Dermis microvascular lymphatic vessel endothelial cell (primary cell): ENCODE results near the gene ETV5. TPM values are rescaled to one million over a fixed set of nuclear protein-coding genes. Genes with fewer than 3 reads are reported as not detected.
A peak's percentile ranks its signal among the peaks of the same experiment; 100 is the strongest.
"Not testable (repeated sequence)": the region's sequence is repeated elsewhere in the genome, so short reads cannot be mapped to it uniquely, and the experiment has no call there.

Source experiments
- DNase-seq, 2 donors: peaks; one replicate each; pipeline versions ENCODE4 v3.0.0 to v3.0.0-alpha.2; 2010; ENCODE audit warnings: low read depth in 2 of 2
- total RNA-seq: library from RNA; depleted of rRNA; stranded (reverse); fragments of >200 nt; gene quantifications from 2 replicates; pipeline ENCODE4 v1.2.1, GENCODE V29; 2014

The ETV5 gene
- total RNA-seq, 1 donor from 2014 or later, result 28.5 TPM

DNA sequence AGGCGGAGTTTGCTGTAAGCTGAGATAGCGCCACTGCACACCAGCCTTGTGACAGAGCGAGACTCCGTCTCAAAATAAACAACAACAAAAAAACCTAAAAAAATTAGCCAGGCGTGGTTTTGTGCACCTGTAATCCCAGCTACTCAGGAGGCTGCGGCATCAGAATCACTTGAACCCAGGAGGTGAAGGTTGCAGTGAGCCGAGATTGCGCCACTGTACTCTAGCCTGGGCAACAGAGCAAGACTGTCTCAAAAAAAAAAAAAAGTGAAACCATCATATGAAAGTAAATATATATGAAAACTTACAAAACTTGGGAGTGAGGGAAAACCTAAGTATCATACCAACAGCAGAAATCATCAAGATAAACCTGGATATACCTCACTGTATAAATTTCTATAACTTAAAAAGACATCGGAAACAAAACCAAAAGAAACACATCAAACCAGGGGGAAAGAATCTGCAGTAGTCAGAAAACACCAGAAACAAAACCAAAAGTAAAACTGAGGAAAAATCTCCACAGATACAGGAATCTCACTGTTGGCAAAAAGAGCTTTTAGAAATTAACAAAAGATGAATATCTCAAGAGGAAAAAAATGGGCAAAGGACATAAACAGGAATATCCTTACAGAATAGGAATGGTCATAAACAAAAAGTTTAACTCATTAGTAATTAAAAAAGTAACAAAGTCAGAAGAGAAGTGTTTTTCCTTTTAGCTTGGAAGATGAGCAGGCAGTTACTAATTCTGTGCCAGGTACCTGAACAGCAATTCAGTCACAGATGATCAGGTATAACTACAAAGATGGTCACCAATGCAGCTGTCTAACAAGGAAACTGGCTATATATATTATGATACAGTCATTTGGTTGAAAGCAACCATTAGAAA lies 41.3 kb downstream of the ETV5 start:
- no peak for DNase-seq

DNA sequence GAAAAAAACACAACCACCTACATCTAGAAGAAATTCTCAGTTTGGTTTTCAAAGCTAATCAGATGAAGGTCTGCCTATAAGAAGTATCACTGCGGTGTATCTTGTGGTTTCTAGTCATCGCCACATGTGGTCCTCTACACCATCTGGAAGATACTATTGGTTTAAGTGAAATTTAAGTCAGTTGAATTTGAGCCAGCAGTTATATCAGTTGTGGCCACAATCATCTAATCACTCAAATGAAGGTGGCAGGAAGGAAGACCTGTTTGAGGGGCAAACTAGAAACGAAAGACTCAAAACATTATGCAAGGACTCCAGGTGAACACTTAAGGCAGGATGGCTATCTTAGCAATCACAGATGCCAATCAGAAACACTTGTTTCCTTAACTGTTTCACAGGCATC lies 48.7 kb downstream of the ETV5 start:
- no peak for DNase-seq

DNA sequence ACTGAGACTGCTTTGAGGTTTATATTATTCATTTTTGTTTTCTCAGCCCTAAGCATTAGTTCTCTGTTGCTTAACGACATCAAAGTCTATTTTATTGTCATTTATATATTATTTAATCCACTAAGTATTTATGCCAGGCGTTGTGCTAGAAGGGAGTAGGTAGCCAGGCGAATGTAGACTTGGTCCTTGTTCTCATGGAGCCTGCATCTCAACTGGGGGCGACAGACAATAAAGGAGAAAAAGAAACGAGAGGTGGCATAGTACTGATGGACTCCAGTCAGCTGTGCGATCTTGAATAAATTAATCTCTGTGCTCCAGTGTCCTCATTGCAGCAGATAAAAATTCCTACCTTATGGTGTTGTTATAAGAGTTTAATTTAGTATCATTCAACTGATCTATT lies 49.7 kb downstream of the ETV5 start:
- no peak for DNase-seq

DNA sequence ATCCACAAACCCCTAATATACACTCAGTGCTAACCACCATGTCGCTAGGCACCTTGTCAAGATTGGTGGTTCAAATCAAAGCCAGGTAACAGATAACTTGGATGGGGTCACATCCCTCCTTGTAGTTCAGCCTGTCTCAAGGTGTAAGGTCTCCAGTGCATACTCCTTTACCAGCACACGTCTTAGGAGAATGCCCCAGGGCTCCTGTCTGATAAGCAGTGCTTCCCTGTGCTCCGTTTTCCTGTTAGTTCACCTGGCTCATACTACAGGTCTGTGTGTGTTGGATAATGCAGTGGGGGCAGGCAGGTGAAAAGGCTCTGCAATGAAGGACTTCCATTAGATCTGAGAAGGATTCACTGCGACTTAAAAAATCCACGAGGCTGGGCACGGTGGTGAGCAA lies 50.7 kb downstream of the ETV5 start:
- DNase-seq, result no peak

GRCh38 chr3:186057594-186057993 lies 51.3 kb downstream of the ETV5 start:
- peak in 1 of 2 donors; percentile 5 for DNase-seq

- no peak for DNase-seq
These were observed 54.0 kb downstream of the ETV5 start for GRCh38 chr3:186054792-186055352.

DNA sequence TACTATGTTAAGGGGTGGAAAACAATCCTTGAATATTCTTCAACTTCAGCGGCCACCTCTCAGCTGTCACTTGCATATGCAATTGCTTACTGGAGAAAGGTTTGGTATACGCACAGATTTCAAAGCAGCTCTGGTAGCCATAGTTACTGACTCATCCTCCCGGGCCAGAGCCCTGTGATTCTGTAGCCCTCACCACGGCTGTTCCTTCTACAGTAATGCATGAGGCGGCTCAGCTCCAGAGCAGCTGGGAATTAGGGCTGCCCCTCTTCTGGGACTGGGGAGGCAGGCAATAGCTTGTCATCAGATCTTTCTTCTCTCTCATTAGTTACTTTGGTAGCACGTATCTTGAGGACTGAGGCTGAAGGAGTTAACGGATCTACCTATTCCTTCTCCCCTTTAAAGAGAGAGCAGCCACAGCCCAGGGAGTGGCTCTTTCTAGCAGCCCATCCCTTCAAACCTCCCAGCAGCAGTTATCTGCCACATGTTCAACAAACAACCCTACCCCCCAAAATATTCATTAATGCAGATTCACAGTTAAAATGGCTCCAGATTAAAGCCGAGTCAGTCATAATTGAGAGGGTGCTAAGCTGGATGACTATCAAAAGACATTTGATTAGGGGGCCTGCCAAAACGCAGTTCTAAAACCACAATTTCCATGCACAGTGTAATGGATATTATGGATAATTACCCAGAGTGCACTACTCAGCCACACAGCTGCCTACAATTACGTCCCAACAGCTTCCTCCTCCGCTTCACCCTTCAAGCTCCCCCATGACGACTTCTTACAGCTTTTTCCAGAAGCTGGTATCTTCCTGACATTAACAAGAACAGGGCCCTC lies 54.7 kb downstream of the ETV5 start:
- DNase-seq, result no peak

- DNase-seq, result no peak
These were observed 56.6 kb downstream of the ETV5 start for GRCh38 chr3:186052096-186052840.

DNA sequence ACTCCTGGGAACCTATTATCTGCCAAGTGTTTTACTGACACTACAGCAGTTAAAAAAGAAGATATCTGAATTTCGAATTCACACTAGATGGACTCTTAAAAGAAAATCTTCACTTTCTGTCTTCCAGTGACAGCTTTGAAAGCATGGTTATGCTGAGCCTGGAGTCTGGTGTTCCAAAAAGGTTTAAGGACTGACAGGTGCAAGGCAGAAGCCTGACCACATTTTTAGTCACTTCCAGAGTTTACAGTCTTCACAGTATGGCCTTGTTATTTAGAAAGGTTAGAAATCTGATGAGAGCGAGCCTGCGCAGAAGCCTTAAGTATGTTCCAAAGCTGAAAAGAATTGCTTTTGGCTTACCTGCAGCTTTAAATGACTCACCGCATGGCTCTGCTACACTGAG lies 59.9 kb downstream of the ETV5 start:
- no peak for DNase-seq

GRCh38 chr3:186048119-186048518 lies 60.8 kb downstream of the ETV5 start:
- DNase-seq, result no peak

- DNase-seq, result no peak
These were observed 62.1 kb downstream of the ETV5 start for GRCh38 chr3:186046838-186047237.

- DNase-seq, result peak in 1 of 2 donors; percentile 79
These were observed 63.9 kb downstream of the ETV5 start for GRCh38 chr3:186044968-186045367.

GRCh38 chr3:186044427-186044826 lies 64.5 kb downstream of the ETV5 start:
- no peak for DNase-seq

- no peak for DNase-seq
These were observed 66.2 kb downstream of the ETV5 start for GRCh38 chr3:186042521-186043202.

- no peak for DNase-seq
These were observed 66.9 kb downstream of the ETV5 start for GRCh38 chr3:186042036-186042435.

GRCh38 chr3:186038360-186038759 lies 70.5 kb downstream of the ETV5 start:
- no peak for DNase-seq

DNA sequence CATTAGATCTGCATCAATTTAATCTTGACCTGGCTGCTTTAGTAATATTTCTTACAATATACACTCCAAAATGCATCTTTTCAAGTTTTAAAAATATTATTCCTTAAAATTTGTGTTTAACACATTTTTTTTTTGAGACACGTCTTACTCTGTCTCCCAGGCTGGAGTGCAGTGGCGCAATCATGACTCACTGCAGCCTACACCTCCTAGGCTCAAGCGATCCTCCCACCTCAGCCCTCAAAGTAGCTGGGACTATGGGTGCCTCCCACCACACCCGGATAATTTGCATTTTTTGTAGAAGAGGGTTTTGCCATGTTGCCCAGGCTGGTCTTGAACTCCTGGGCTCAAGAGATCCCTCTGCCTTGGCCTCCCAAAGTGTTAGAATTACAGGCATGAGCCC lies 73.6 kb downstream of the ETV5 start:
- no peak for DNase-seq

- no peak for DNase-seq
These were observed 76.6 kb downstream of the ETV5 start for GRCh38 chr3:186032321-186032720.

GRCh38 chr3:186025993-186026392 lies 82.9 kb downstream of the ETV5 start:
- not testable (repeated sequence) for DNase-seq

GRCh38 chr3:186025161-186025560 lies 83.7 kb downstream of the ETV5 start:
- peak in 1 of 2 donors; percentile 8 for DNase-seq

DNA sequence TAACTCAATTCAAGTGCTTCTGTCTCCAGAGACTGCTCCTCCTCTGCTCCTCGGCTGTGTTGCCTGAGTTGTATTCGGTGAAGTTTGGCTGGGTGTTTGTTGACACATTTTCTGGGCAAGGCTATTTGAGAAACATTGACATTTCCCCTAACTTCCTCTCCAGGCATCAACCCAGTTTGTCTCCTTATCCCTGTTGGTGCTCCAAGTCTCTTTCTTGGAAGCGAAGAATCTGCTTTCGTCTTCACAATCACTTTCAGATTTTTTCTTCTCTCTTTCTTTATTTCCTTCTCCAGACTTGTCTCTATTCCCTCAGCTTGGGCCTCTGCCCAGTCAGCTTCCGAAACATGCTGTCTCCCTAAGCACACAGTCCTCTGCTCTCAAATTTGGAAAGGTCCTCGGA lies 84.7 kb downstream of the ETV5 start:
- no peak for DNase-seq
